ENCODE measurements around the gene AKNAD1.
A peak's percentile ranks its signal among the peaks of the same experiment; 100 is the strongest.

AKNAD1 gene

DNA sequence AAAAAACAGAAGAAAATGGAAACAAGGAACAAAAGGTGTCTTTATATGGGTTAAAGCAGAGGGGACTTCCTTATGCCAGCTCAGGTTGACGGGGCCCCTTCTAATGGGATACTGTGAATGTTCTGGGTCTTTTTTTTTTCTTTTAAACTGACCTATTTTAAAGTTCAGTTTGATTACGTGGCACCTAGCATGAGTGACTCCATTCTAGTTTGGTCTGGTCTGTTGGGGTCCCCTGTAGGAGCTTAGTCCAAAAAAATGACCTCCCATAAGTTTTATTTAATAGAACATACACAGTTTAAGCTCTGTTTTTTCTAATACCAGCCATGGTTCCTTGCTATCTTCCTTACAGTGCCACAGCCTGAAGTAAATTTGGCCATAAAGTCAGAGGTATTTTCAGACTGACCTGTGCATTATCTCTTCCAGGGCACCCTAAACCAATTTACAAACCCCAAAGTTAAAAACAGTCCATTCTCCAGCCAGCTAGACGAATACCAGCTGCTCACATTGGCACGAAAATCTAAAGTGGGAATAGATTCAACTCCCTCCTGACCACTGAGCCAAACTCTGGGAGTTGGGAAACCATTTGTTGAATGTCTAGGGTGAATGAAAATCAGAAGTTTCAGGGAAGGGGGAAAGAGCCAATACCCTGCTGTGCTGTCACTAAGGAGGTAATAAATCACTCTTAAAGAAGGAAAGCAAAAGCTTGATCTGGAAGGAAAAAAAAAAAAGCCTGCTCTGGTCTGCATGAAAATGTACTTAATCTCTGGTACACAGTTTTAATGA lies 42.4 kb downstream of the AKNAD1 start:
- POLR2A ChIA-PET, result no interaction called here
- TF ChIP-seq ELF4 (IDR thresholded peaks at IDR 0.05) (no peak), SUZ12 (IDR thresholded peaks at IDR 0.05) (no peak), FOXM1 (IDR thresholded peaks at IDR 0.05; ENCODE audit: borderline replicate concordance) (no peak), FOXA1 (IDR thresholded peaks at IDR 0.05) (no peak), LEF1 (IDR thresholded peaks at IDR 0.05; ENCODE audit: borderline replicate concordance) (no peak), ARNT (IDR thresholded peaks at IDR 0.05) (no peak), NFRKB (IDR thresholded peaks at IDR 0.05) (no peak), ZNF384 (IDR thresholded peaks at IDR 0.05) (peak; percentile 39; the same call in 1 of the 2 replicates), TARDBP (IDR thresholded peaks at IDR 0.05) (no peak), CTBP1 (IDR thresholded peaks at IDR 0.05; ENCODE audit: borderline replicate concordance) (no peak), SP1 (IDR thresholded peaks at IDR 0.05) (no peak), HDGF (IDR thresholded peaks at IDR 0.05; ENCODE audit: borderline replicate concordance) (no peak), BHLHE40 (IDR thresholded peaks at IDR 0.05; ENCODE audit: borderline replicate concordance) (no peak), FOXK2 (IDR thresholded peaks at IDR 0.05) (no peak), PKNOX1 (IDR thresholded peaks at IDR 0.05) (peak; percentile 91), L3MBTL2 (conservative IDR thresholded peaks at IDR 0.05) (no peak)
- CTCF ChIA-PET, result no interaction called here
- no peak for DNase-seq (ENCODE audit: extremely low spot score)

DNA sequence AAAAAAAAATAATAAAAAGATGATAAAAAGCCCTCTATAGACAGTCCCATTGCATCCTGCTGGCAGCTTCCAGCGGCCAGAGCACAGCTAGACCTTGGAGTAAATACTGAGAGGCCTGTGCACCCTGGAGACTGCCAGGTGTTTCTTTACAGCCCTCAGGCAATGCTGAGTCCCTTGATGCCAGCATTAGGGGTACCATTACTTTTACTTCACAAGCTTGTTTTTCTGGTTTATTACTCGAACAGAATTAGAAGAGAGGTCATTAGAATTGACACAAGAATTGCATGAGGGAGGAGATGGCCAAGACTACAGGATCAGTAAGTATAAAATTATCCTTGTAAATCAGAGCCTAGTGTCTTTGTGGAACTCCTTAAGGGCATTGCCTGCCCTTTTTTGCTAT lies 43.6 kb downstream of the AKNAD1 start:
- CTCF ChIA-PET, result no interaction called here
- POLR2A ChIA-PET, result no interaction called here
- TF ChIP-seq BHLHE40 (IDR thresholded peaks at IDR 0.05; ENCODE audit: borderline replicate concordance) (no peak), PKNOX1 (IDR thresholded peaks at IDR 0.05) (no peak), ELF4 (IDR thresholded peaks at IDR 0.05) (no peak), ARNT (IDR thresholded peaks at IDR 0.05) (no peak), TARDBP (IDR thresholded peaks at IDR 0.05) (no peak), L3MBTL2 (conservative IDR thresholded peaks at IDR 0.05) (no peak), CTBP1 (IDR thresholded peaks at IDR 0.05; ENCODE audit: borderline replicate concordance) (no peak), SUZ12 (IDR thresholded peaks at IDR 0.05) (no peak), FOXM1 (IDR thresholded peaks at IDR 0.05; ENCODE audit: borderline replicate concordance) (no peak)
- no peak for DNase-seq (ENCODE audit: extremely low spot score)

DNA sequence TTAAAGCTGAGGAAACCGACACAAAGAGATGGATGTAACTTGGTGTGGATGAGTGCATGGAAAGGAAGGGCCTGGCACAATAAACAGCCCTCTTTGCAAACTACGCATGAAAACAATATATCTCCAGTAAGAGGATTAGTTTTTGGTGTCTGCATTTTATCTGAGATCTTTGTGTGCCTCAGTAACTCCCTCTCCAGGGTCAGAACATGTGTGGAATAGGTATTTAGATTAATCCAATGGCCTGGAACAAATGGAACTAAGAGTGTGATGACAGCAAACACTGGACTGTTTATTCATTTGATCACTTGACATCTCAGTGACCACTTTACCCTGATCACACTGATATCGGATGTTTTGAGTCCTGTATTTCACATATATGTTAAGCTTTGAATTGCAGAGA lies 45.3 kb downstream of the AKNAD1 start:
- POLR2A ChIA-PET, result no interaction called here
- DNase-seq (ENCODE audit: extremely low spot score), result no peak
- no peak for TF ChIP-seq FOXA1 (IDR thresholded peaks at IDR 0.05)
- no peak for TF ChIP-seq ZNF384 (IDR thresholded peaks at IDR 0.05)
- TF ChIP-seq SP1 (IDR thresholded peaks at IDR 0.05), result no peak
- no peak for TF ChIP-seq ARNT (IDR thresholded peaks at IDR 0.05)
- TF ChIP-seq HDGF (IDR thresholded peaks at IDR 0.05; ENCODE audit: borderline replicate concordance), result no peak
- no peak for TF ChIP-seq PKNOX1 (IDR thresholded peaks at IDR 0.05)
- no peak for TF ChIP-seq SUZ12 (IDR thresholded peaks at IDR 0.05)
- no peak for TF ChIP-seq NFRKB (IDR thresholded peaks at IDR 0.05)
- TF ChIP-seq FOXK2 (IDR thresholded peaks at IDR 0.05), result no peak
- TF ChIP-seq TARDBP (IDR thresholded peaks at IDR 0.05), result no peak
- no peak for TF ChIP-seq L3MBTL2 (conservative IDR thresholded peaks at IDR 0.05)
- TF ChIP-seq CTBP1 (IDR thresholded peaks at IDR 0.05; ENCODE audit: borderline replicate concordance), result no peak
- no peak for TF ChIP-seq FOXM1 (IDR thresholded peaks at IDR 0.05; ENCODE audit: borderline replicate concordance)
- TF ChIP-seq ELF4 (IDR thresholded peaks at IDR 0.05), result no peak
- TF ChIP-seq LEF1 (IDR thresholded peaks at IDR 0.05; ENCODE audit: borderline replicate concordance), result no peak
- no peak for TF ChIP-seq BHLHE40 (IDR thresholded peaks at IDR 0.05; ENCODE audit: borderline replicate concordance)
- CTCF ChIA-PET, result interaction anchor here (0.7 kb wide), 1 partner anchor 17 kb away, joined by 3 read pairs; no protein-coding TSS in a partner anchor

GRCh38 chr1:108808438-108808837 lies 48.5 kb downstream of the AKNAD1 start:
- TF ChIP-seq TARDBP (IDR thresholded peaks at IDR 0.05), result no peak
- no peak for TF ChIP-seq NFRKB (IDR thresholded peaks at IDR 0.05)
- no peak for TF ChIP-seq SP1 (IDR thresholded peaks at IDR 0.05)
- no peak for TF ChIP-seq FOXM1 (IDR thresholded peaks at IDR 0.05; ENCODE audit: borderline replicate concordance)
- no peak for TF ChIP-seq ELF4 (IDR thresholded peaks at IDR 0.05)
- TF ChIP-seq L3MBTL2 (conservative IDR thresholded peaks at IDR 0.05), result no peak
- no peak for TF ChIP-seq PKNOX1 (IDR thresholded peaks at IDR 0.05)
- no peak for TF ChIP-seq FOXK2 (IDR thresholded peaks at IDR 0.05)
- no peak for TF ChIP-seq SUZ12 (IDR thresholded peaks at IDR 0.05)
- no peak for TF ChIP-seq FOXA1 (IDR thresholded peaks at IDR 0.05)
- no peak for TF ChIP-seq BHLHE40 (IDR thresholded peaks at IDR 0.05; ENCODE audit: borderline replicate concordance)
- TF ChIP-seq HDGF (IDR thresholded peaks at IDR 0.05; ENCODE audit: borderline replicate concordance), result no peak
- no peak for TF ChIP-seq CTBP1 (IDR thresholded peaks at IDR 0.05; ENCODE audit: borderline replicate concordance)
- no peak for TF ChIP-seq LEF1 (IDR thresholded peaks at IDR 0.05; ENCODE audit: borderline replicate concordance)
- TF ChIP-seq ARNT (IDR thresholded peaks at IDR 0.05), result no peak
- ChIA-PET CTCF (no interaction called here), POLR2A (no interaction called here)
- DNase-seq (ENCODE audit: extremely low spot score), result no peak

- CTCF ChIA-PET, result no interaction called here
- POLR2A ChIA-PET, result no interaction called here
- TF ChIP-seq CTBP1 (IDR thresholded peaks at IDR 0.05; ENCODE audit: borderline replicate concordance) (no peak), NFRKB (IDR thresholded peaks at IDR 0.05) (no peak), SP1 (IDR thresholded peaks at IDR 0.05) (no peak), FOXK2 (IDR thresholded peaks at IDR 0.05) (no peak), PKNOX1 (IDR thresholded peaks at IDR 0.05) (no peak), ELF4 (IDR thresholded peaks at IDR 0.05) (no peak), HDGF (IDR thresholded peaks at IDR 0.05; ENCODE audit: borderline replicate concordance) (no peak), LEF1 (IDR thresholded peaks at IDR 0.05; ENCODE audit: borderline replicate concordance) (no peak), TARDBP (IDR thresholded peaks at IDR 0.05) (no peak), FOXA1 (IDR thresholded peaks at IDR 0.05) (no peak), ARNT (IDR thresholded peaks at IDR 0.05) (no peak), L3MBTL2 (conservative IDR thresholded peaks at IDR 0.05) (no peak), BHLHE40 (IDR thresholded peaks at IDR 0.05; ENCODE audit: borderline replicate concordance) (no peak)
- no peak for DNase-seq (ENCODE audit: extremely low spot score)
These were observed 53.3 kb downstream of the AKNAD1 start for GRCh38 chr1:108803548-108803947.

Measured in HEK293T (cell line).